HepG2 (cell line): Measurements from ENCODE around the gene RPL31. TPM values are rescaled to one million over a fixed set of nuclear protein-coding genes. Genes with fewer than 3 reads are reported as not detected.

Source experiments
- ATAC-seq: fragments of 200-7000 bp; cut with Tn5 transposase; 3 replicates; pipeline ENCODE4 v1.9.1; 2020; ENCODE audit warnings: mild to moderate bottlenecking, moderate library complexity
- BruUV-seq: library from RNA; stranded (reverse); fragments of 400-500 nt; replicated peaks from 2 replicates; lab custom pipeline; 2021; lab: Mats Ljungman, UMichigan
- CTCF ChIA-PET: fragments of 300-600 bp; formaldehyde crosslinking; extraction: SDS; loops from one replicate; lab custom pipeline; 2021; ENCODE audit warnings: low total read pairs, inconsistent platforms, low intra/inter-chr PET ratio; lab: Yijun Ruan, JAX
- POLR2A ChIA-PET: fragments of 350-600 bp; sonication (Branson Sonifier 250); formaldehyde crosslinking; loops from one replicate; lab custom pipeline; 2020; ENCODE audit warnings: antibody characterized with exemption, inconsistent platforms; lab: Yijun Ruan, JAX
- DNase-seq: peaks from one replicate; pipeline ENCODE4 v3.0.0-alpha.2; 2015; ENCODE audit warnings: low spot score
- FAIRE-seq: peaks from 3 replicates; lab custom pipeline; 2011; peaks lifted over from hg19 to GRCh38; lab: Jason Lieb, UNC
- H2AFZ ChIP-seq: one replicate; pipeline ENCODE4 v1.6.1; 2011; ENCODE audit warnings: low read length, inconsistent platforms
- H3K27ac ChIP-seq: fragments of 300-600 bp; 3 replicates; pipeline ENCODE4 v1.8.0; 2011; ENCODE audit warnings: mixed run types, mild to moderate bottlenecking, mixed read lengths, low read length, inconsistent platforms; ENCODE audit not compliant: insufficient read depth; ENCODE audit errors: extremely low read length
- H3K27me3 ChIP-seq, 2 experiments: fragments of 200-600 bp in 1 of 2; 2 replicates in 1 of 2; 3 replicates in 1 of 2; pipeline versions ENCODE4 v1.6.0 to v1.8.0; 2011; ENCODE audit warnings: low read length in 2 of 2, mild to moderate bottlenecking in 2 of 2, moderate library complexity in 2 of 2, inconsistent platforms in 1 of 2; ENCODE audit not compliant: insufficient read depth in 2 of 2, control insufficient read depth in 1 of 2
- H3K36me3 ChIP-seq, 2 experiments: fragments of 200-600 bp in 1 of 2; replicated peaks in 1 of 2; 2 replicates in 1 of 2; 3 replicates in 1 of 2; pipeline versions ENCODE4 v1.5.1 to v1.8.0; 2011; ENCODE audit warnings: low read length in 2 of 2, inconsistent platforms in 1 of 2; ENCODE audit not compliant: insufficient read depth in 2 of 2, control insufficient read depth in 1 of 2
- H3K4me1 ChIP-seq: 2 replicates; pipeline ENCODE4 v1.5.1; 2012; ENCODE audit warnings: low read length, inconsistent platforms; ENCODE audit not compliant: insufficient read depth
- H3K4me2 ChIP-seq: 2 replicates; pipeline ENCODE4 v1.6.0; 2011; ENCODE audit warnings: low read depth, low read length, inconsistent platforms
- H3K4me3 ChIP-seq, 3 experiments: fragments of 200-600 bp in 1 of 3; sonication (generic), shearing (Covaris generic) in 1 of 3; replicated peaks in 1 of 3; 2 replicates each; pipeline ENCODE4 v1.5.1; 2011 to 2016; ENCODE audit warnings: low read length in 3 of 3, inconsistent platforms in 2 of 3, low read depth in 2 of 3, mild to moderate bottlenecking in 2 of 3, control low read depth in 1 of 3, mixed read lengths in 1 of 3; ENCODE audit not compliant: insufficient read depth in 1 of 3
- H3K79me2 ChIP-seq: one replicate; pipeline ENCODE4 v1.6.1; 2011; ENCODE audit warnings: low read length, inconsistent platforms; ENCODE audit not compliant: insufficient read depth
- H3K9ac ChIP-seq: 2 replicates; pipeline ENCODE4 v1.6.0; 2011; ENCODE audit warnings: mild to moderate bottlenecking, low read depth, low read length, inconsistent platforms; ENCODE audit not compliant: insufficient read depth
- H3K9me3 ChIP-seq: 2 replicates; pipeline ENCODE4 v1.5.1; 2012; ENCODE audit warnings: mild to moderate bottlenecking, low read length
- H4K20me1 ChIP-seq: 2 replicates; pipeline ENCODE4 v1.6.0; 2011; ENCODE audit warnings: inconsistent platforms, mild to moderate bottlenecking, low read length, moderate library complexity; ENCODE audit not compliant: insufficient read depth
- MNT ChIP-seq: fragments of 450-650 bp; IDR thresholded peaks from 2 replicates; pipeline ENCODE4 v1.6.1; 2016
- RBM22 ChIP-seq: fragments of 200-400 bp; formaldehyde crosslinking; optimal IDR thresholded peaks from 2 replicates; pipeline ENCODE3; 2017; ENCODE audit warnings: mild to moderate bottlenecking, low read length, moderate library complexity
- SETDB1 ChIP-seq: sonication (generic); formaldehyde crosslinking; IDR thresholded peaks from 2 replicates; pipeline ENCODE4 v1.5.1; 2020; ENCODE audit warnings: missing genetic modification reagents, mild to moderate bottlenecking, borderline replicate concordance
- TCF7 ChIP-seq: sonication (generic); IDR thresholded peaks from 2 replicates; pipeline ENCODE4 v1.6.1; 2016; ENCODE audit warnings: antibody characterized with exemption, low read depth
- TRIM24 ChIP-seq: sonication (generic); formaldehyde crosslinking; IDR thresholded peaks from 2 replicates; pipeline ENCODE4 v1.8.0; 2022; ENCODE audit warnings: mild to moderate bottlenecking, missing genetic modification reagents
- ZMYM3 ChIP-seq: sonication (generic); formaldehyde crosslinking; IDR thresholded peaks from 2 replicates; pipeline ENCODE4 v1.5.1; 2020; ENCODE audit warnings: mild to moderate bottlenecking, missing genetic modification reagents
- ZMYM4 ChIP-seq: sonication (generic); formaldehyde crosslinking; IDR thresholded peaks from 2 replicates; pipeline ENCODE4 v1.8.1; 2023; ENCODE audit warnings: mild to moderate bottlenecking, missing genetic modification reagents
- ZNF615 ChIP-seq: sonication (generic); formaldehyde crosslinking; IDR thresholded peaks from 2 replicates; pipeline ENCODE4 v1.5.0; 2020; ENCODE audit warnings: mild to moderate bottlenecking, missing genetic modification reagents, borderline replicate concordance
- ZNF777 ChIP-seq: sonication (generic); formaldehyde crosslinking; IDR thresholded peaks from 2 replicates; pipeline ENCODE4 v1.4.0; 2020; ENCODE audit warnings: missing genetic modification reagents
- WGBS: methylation state at CpG from one replicate; pipeline ENCODE4 v1.1.6; 2017; ENCODE audit warnings: low lambda C conversion rate; 5-methylcytosine and 5-hydroxymethylcytosine counted together
- in situ Hi-C: cut with HindIII; loops from 2 replicates; pipeline ENCODE4 v1.10.0; 2017; ENCODE audit warnings: low pct_unique_long_range_greater_than_20kb; ENCODE audit not compliant: extremely low pct_ligation_motif_present
- intact Hi-C: fragments of 100-400 bp; cut with micrococcal nuclease; formaldehyde crosslinking; loops from one replicate; pipeline ENCODE4 v1.10.0; 2022; ENCODE audit not compliant: unreplicated experiment
- polyA plus RNA-seq, 8 experiments: library from polyadenylated mRNA; depleted of rRNA in 3 of 8; stranded (reverse) in 7 of 8; unstranded in 1 of 8; fragments of >200 nt; fragmentation: Illumina TruSeq in 4 of 8; extraction: Trizol in 4 of 8; gene quantifications; 2 replicates each; pipeline versions ENCODE4 v1.2.1 to v1.2.3, GENCODE V29; 2011 to 2016; ENCODE audit warnings: low read depth in 4 of 8, missing spikeins in 1 of 8, mixed read lengths in 1 of 8; ENCODE audit not compliant: insufficient read depth in 1 of 8
- total RNA-seq, 5 experiments: library from RNA; depleted of rRNA; stranded (reverse); fragments of >200 nt; fragmentation: Illumina TruSeq; extraction: Trizol; gene quantifications; 2 replicates each; pipeline ENCODE4 v1.2.3, GENCODE V29; 2016; ENCODE audit warnings: low read depth in 1 of 5
- TF ChIP-seq, protein P1 (sequence below): IDR thresholded peaks from 2 replicates; pipeline ENCODE4 v1.6.1; 2016; ENCODE audit warnings: missing genetic modification reagents, missing compliant biosample characterization

The RPL31 gene
- total and polyA plus RNA-seq, 2 of the 13 experiments (the other 11 are each of a cell fraction or from before 2014, with no cell fraction given), result 3,331 to 3,582 TPM

DNA sequence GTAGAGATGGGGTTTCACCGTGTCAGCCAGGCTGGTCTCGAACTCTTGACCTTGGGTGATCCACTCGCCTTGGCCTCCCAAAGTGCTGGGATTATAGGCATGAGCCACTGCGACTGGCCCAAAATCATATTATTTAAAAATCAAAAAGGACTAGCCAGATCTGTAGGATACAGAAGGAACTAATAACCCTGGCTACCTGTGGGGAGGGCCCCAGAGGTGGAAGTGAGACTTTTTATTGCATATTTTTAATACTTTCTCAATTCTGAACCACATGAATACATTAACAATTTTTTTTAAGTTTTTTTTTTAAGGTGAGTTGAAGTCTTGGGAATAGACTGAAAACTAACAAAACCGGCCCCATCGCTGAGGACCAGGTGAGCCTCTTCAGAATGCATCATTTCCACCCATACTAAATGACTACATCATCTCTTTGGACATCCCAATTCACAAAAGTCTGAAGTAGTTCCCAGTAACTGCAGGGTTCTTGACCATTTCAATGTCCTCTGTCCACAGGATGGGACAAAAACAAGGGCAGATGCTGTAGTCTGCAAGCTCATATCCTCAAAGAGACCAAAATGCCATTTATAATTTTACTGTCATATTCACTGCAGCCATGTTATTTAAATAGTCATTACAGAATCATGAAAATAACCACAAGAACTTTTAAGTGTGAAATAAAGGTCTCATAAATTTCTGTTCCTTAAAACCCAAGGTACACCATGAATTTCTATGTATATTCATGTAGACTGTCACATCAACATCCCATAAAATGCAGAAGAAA lies 21.4 kb downstream of the RPL31 start:
- H3K4me2 ChIP-seq, result no peak overlapping the region
- FAIRE-seq, result no peak
- TF ChIP-seq SETDB1 (CRISPR knock-in tag) (no peak), MNT (no peak), ZMYM3 (no peak), ZNF777 (CRISPR knock-in tag) (no peak), TCF7 (no peak)
- TF ChIP-seq, all 625 proteins: peak for 0
- H3K79me2 ChIP-seq, result no peaks in the 10 kb centered on the region
- intact Hi-C loops (loop anchor here (10.0 kb wide), 1 partner anchor 461 kb away; no protein-coding TSS in a partner anchor), in situ Hi-C loops (no loop called here)
- ChIA-PET POLR2A (no interaction called here), CTCF (no interaction called here)
- BruUV-seq, result no TSS peak
- H2AFZ ChIP-seq, result no peak overlapping the region
- 98% methylated on average over 6 of the region's 6 CpGs for WGBS
- H3K27me3 ChIP-seq, result no peaks in the 10 kb centered on the region
- no peak overlapping the region for H3K4me3 ChIP-seq
- H4K20me1 ChIP-seq, result no peaks in the 10 kb centered on the region
- peaks cover 6% of the 10 kb centered on the region; the same call in 1 of the 2 replicates for H3K4me1 ChIP-seq
- no peak overlapping the region for H3K27ac ChIP-seq
- no peak for ATAC-seq
- no peaks in the 10 kb centered on the region for H3K9me3 ChIP-seq
- H3K36me3 ChIP-seq, result peaks cover 28 to 81% of the 10 kb centered on the region in 2 experiments
- no peak overlapping the region for H3K9ac ChIP-seq
- DNase-seq, result no peak

- ChIA-PET POLR2A (no interaction called here), CTCF (no interaction called here)
- FAIRE-seq, result no peak
These were observed 23.5 kb downstream of the RPL31 start for GRCh38 chr2:101025561-101025960.

More at GRCh38 chr2:101025561-101025960, 23.5 kb downstream of the RPL31 start:
- H4K20me1 ChIP-seq, result no peaks in the 10 kb centered on the region
- peaks cover 6% of the 10 kb centered on the region; the same call in 1 of the 2 replicates for H3K4me1 ChIP-seq
- peaks cover 32 to 78% of the 10 kb centered on the region in 2 experiments for H3K36me3 ChIP-seq
- no peak overlapping the region for H3K4me2 ChIP-seq
- H3K79me2 ChIP-seq, result no peaks in the 10 kb centered on the region
- BruUV-seq, result no TSS peak
- H3K9ac ChIP-seq, result no peak overlapping the region
- TF ChIP-seq TRIM24 (CRISPR knock-in tag) (no peak), ZMYM4 (CRISPR knock-in tag) (no peak), ZNF615 (CRISPR knock-in tag) (no peak), RBM22 (peak; percentile 54)
- TF ChIP-seq, protein P1, sequence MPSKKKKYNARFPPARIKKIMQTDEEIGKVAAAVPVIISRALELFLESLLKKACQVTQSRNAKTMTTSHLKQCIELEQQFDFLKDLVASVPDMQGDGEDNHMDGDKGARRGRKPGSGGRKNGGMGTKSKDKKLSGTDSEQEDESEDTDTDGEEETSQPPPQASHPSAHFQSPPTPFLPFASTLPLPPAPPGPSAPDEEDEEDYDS (CRISPR knock-in tag), result no peak
- H3K4me3 ChIP-seq, result no peak overlapping the region
- no peaks in the 10 kb centered on the region for H3K9me3 ChIP-seq
- no peak overlapping the region for H3K27ac ChIP-seq
- H2AFZ ChIP-seq, result no peak overlapping the region
- no peak for ATAC-seq
- 98% methylated on average over 6 of the region's 6 CpGs for WGBS
- no peak for DNase-seq
- H3K27me3 ChIP-seq, result no peaks in the 10 kb centered on the region
- intact Hi-C loops (loop anchor here (10.0 kb wide), 1 partner anchor 459 kb away; no protein-coding TSS in a partner anchor), in situ Hi-C loops (no loop called here)
